HepG2 (cell line): Measurements from ENCODE around the gene CD24. TPM values are rescaled to one million over a fixed set of nuclear protein-coding genes. Genes with fewer than 3 reads are reported as not detected.

Experiments used
- ATAC-seq: fragments of 200-7000 bp; cut with Tn5 transposase; 3 replicates; pipeline ENCODE4 v1.9.1; 2020; ENCODE audit warnings: mild to moderate bottlenecking, moderate library complexity
- BruUV-seq: library from RNA; stranded (reverse); fragments of 400-500 nt; replicated peaks from 2 replicates; lab custom pipeline; 2021; lab: Mats Ljungman, UMichigan
- CTCF ChIA-PET: fragments of 300-600 bp; formaldehyde crosslinking; extraction: SDS; loops from one replicate; lab custom pipeline; 2021; ENCODE audit warnings: low total read pairs, inconsistent platforms, low intra/inter-chr PET ratio; lab: Yijun Ruan, JAX
- POLR2A ChIA-PET: fragments of 350-600 bp; sonication (Branson Sonifier 250); formaldehyde crosslinking; loops from one replicate; lab custom pipeline; 2020; ENCODE audit warnings: antibody characterized with exemption, inconsistent platforms; lab: Yijun Ruan, JAX
- DNase-seq: peaks from one replicate; pipeline ENCODE4 v3.0.0-alpha.2; 2015; ENCODE audit warnings: low spot score
- FAIRE-seq: peaks from 3 replicates; lab custom pipeline; 2011; peaks lifted over from hg19 to GRCh38; lab: Jason Lieb, UNC
- H2AFZ ChIP-seq: one replicate; pipeline ENCODE4 v1.6.1; 2011; ENCODE audit warnings: low read length, inconsistent platforms
- H3K27ac ChIP-seq: fragments of 300-600 bp; 3 replicates; pipeline ENCODE4 v1.8.0; 2011; ENCODE audit warnings: mixed run types, mild to moderate bottlenecking, mixed read lengths, low read length, inconsistent platforms; ENCODE audit not compliant: insufficient read depth; ENCODE audit errors: extremely low read length
- H3K27me3 ChIP-seq, 2 experiments: fragments of 200-600 bp in 1 of 2; 2 replicates in 1 of 2; 3 replicates in 1 of 2; pipeline versions ENCODE4 v1.6.0 to v1.8.0; 2011; ENCODE audit warnings: low read length in 2 of 2, mild to moderate bottlenecking in 2 of 2, moderate library complexity in 2 of 2, inconsistent platforms in 1 of 2; ENCODE audit not compliant: insufficient read depth in 2 of 2, control insufficient read depth in 1 of 2
- H3K36me3 ChIP-seq, 2 experiments: fragments of 200-600 bp in 1 of 2; replicated peaks in 1 of 2; 2 replicates in 1 of 2; 3 replicates in 1 of 2; pipeline versions ENCODE4 v1.5.1 to v1.8.0; 2011; ENCODE audit warnings: low read length in 2 of 2, inconsistent platforms in 1 of 2; ENCODE audit not compliant: insufficient read depth in 2 of 2, control insufficient read depth in 1 of 2
- H3K4me1 ChIP-seq: 2 replicates; pipeline ENCODE4 v1.5.1; 2012; ENCODE audit warnings: low read length, inconsistent platforms; ENCODE audit not compliant: insufficient read depth
- H3K4me2 ChIP-seq: 2 replicates; pipeline ENCODE4 v1.6.0; 2011; ENCODE audit warnings: low read depth, low read length, inconsistent platforms
- H3K4me3 ChIP-seq, 3 experiments: fragments of 200-600 bp in 1 of 3; sonication (generic), shearing (Covaris generic) in 1 of 3; replicated peaks in 1 of 3; 2 replicates each; pipeline ENCODE4 v1.5.1; 2011 to 2016; ENCODE audit warnings: low read length in 3 of 3, inconsistent platforms in 2 of 3, low read depth in 2 of 3, mild to moderate bottlenecking in 2 of 3, control low read depth in 1 of 3, mixed read lengths in 1 of 3; ENCODE audit not compliant: insufficient read depth in 1 of 3
- H3K79me2 ChIP-seq: one replicate; pipeline ENCODE4 v1.6.1; 2011; ENCODE audit warnings: low read length, inconsistent platforms; ENCODE audit not compliant: insufficient read depth
- H3K9ac ChIP-seq: 2 replicates; pipeline ENCODE4 v1.6.0; 2011; ENCODE audit warnings: mild to moderate bottlenecking, low read depth, low read length, inconsistent platforms; ENCODE audit not compliant: insufficient read depth
- H3K9me3 ChIP-seq: 2 replicates; pipeline ENCODE4 v1.5.1; 2012; ENCODE audit warnings: mild to moderate bottlenecking, low read length
- H4K20me1 ChIP-seq: 2 replicates; pipeline ENCODE4 v1.6.0; 2011; ENCODE audit warnings: inconsistent platforms, mild to moderate bottlenecking, low read length, moderate library complexity; ENCODE audit not compliant: insufficient read depth
- ARID3A ChIP-seq: IDR thresholded peaks from 2 replicates; pipeline ENCODE4 v1.6.1; 2012; ENCODE audit warnings: low read depth, low read length, improper control_type of control experiment
- CEBPB ChIP-seq: IDR thresholded peaks from 2 replicates; pipeline ENCODE4 v1.6.1; 2011; ENCODE audit warnings: low read depth, low read length, improper control_type of control experiment, borderline replicate concordance
- HNF4A ChIP-seq: sonication (generic); formaldehyde crosslinking; IDR thresholded peaks from 2 replicates; pipeline ENCODE4 v1.4.0; 2020; ENCODE audit warnings: missing genetic modification reagents
- POLR2A ChIP-seq, 2 experiments: IDR thresholded peaks; 2 replicates each; pipeline ENCODE4 v1.6.1; 2011; ENCODE audit warnings: low read depth in 2 of 2, low read length in 2 of 2, mild to moderate bottlenecking in 1 of 2, moderate library complexity in 1 of 2; ENCODE audit not compliant: insufficient read depth in 1 of 2
- SNAPC5 ChIP-seq: sonication (generic); formaldehyde crosslinking; IDR thresholded peaks from 2 replicates; pipeline ENCODE4 v1.8.1; 2023; ENCODE audit warnings: mild to moderate bottlenecking, missing genetic modification reagents, borderline replicate concordance
- TARDBP ChIP-seq: sonication (generic); formaldehyde crosslinking; IDR thresholded peaks from 2 replicates; pipeline ENCODE4 v1.8.0; 2022; ENCODE audit warnings: mild to moderate bottlenecking, missing genetic modification reagents
- TMF1 ChIP-seq: sonication (generic); formaldehyde crosslinking; IDR thresholded peaks from 2 replicates; pipeline ENCODE4 v1.8.1; 2022; ENCODE audit warnings: low read depth, missing genetic modification reagents
- ZBTB38 ChIP-seq: sonication (generic); formaldehyde crosslinking; IDR thresholded peaks from 2 replicates; pipeline ENCODE4 v1.5.1; 2020; ENCODE audit warnings: mild to moderate bottlenecking, missing genetic modification reagents
- ZBTB4 ChIP-seq: sonication (generic); formaldehyde crosslinking; IDR thresholded peaks from 2 replicates; pipeline ENCODE4 v1.4.0; 2020; ENCODE audit warnings: missing genetic modification reagents, mild to moderate bottlenecking, borderline replicate concordance
- ZNF180 ChIP-seq: sonication (generic); formaldehyde crosslinking; IDR thresholded peaks from 2 replicates; pipeline ENCODE4 v1.4.0; 2020; ENCODE audit warnings: low read depth, missing genetic modification reagents, borderline replicate concordance
- ZNF276 ChIP-seq: sonication (generic); formaldehyde crosslinking; IDR thresholded peaks from 2 replicates; pipeline ENCODE4 v1.4.0; 2020; ENCODE audit warnings: mild to moderate bottlenecking, low read depth, missing genetic modification reagents
- ZNF597 ChIP-seq: sonication (generic); formaldehyde crosslinking; IDR thresholded peaks from 2 replicates; pipeline ENCODE4 v1.5.0; 2020; ENCODE audit warnings: missing genetic modification reagents
- ZNF850 ChIP-seq: sonication (generic); formaldehyde crosslinking; conservative IDR thresholded peaks from 2 replicates; pipeline ENCODE4 v1.9.0; 2021; ENCODE audit warnings: mild to moderate bottlenecking, missing genetic modification reagents
- WGBS: methylation state at CpG from one replicate; pipeline ENCODE4 v1.1.6; 2017; ENCODE audit warnings: low lambda C conversion rate; 5-methylcytosine and 5-hydroxymethylcytosine counted together
- in situ Hi-C: cut with HindIII; loops from 2 replicates; pipeline ENCODE4 v1.10.0; 2017; ENCODE audit warnings: low pct_unique_long_range_greater_than_20kb; ENCODE audit not compliant: extremely low pct_ligation_motif_present
- intact Hi-C: fragments of 100-400 bp; cut with micrococcal nuclease; formaldehyde crosslinking; loops from one replicate; pipeline ENCODE4 v1.10.0; 2022; ENCODE audit not compliant: unreplicated experiment
- polyA plus RNA-seq, 8 experiments: library from polyadenylated mRNA; depleted of rRNA in 3 of 8; stranded (reverse) in 7 of 8; unstranded in 1 of 8; fragments of >200 nt; fragmentation: Illumina TruSeq in 4 of 8; extraction: Trizol in 4 of 8; gene quantifications; 2 replicates each; pipeline versions ENCODE4 v1.2.1 to v1.2.3, GENCODE V29; 2011 to 2016; ENCODE audit warnings: low read depth in 4 of 8, missing spikeins in 1 of 8, mixed read lengths in 1 of 8; ENCODE audit not compliant: insufficient read depth in 1 of 8
- total RNA-seq, 5 experiments: library from RNA; depleted of rRNA; stranded (reverse); fragments of >200 nt; fragmentation: Illumina TruSeq; extraction: Trizol; gene quantifications; 2 replicates each; pipeline ENCODE4 v1.2.3, GENCODE V29; 2016; ENCODE audit warnings: low read depth in 1 of 5

Gene CD24
- total and polyA plus RNA-seq, 2 of the 13 experiments (the other 11 are each of a cell fraction or from before 2014, with no cell fraction given) = 11.3 to 30.5 TPM

- TF ChIP-seq ZBTB4 (CRISPR knock-in tag) (no peak), TARDBP (CRISPR knock-in tag) (no peak), CEBPB (no peak), ZNF180 (CRISPR knock-in tag) (no peak), TMF1 (CRISPR knock-in tag) (no peak), ZNF850 (CRISPR knock-in tag) (no peak)
Measured at GRCh38 chr6:106967936-106968555, 6.5 kb downstream of the CD24 start (continued).

GRCh38 chr6:106966671-106967640 is 7.6 kb downstream of the CD24 start:
- Histone ChIP-seq H3K4me3 (no peak overlapping the region), H3K9me3 (no peaks in the 10 kb centered on the region), H4K20me1 (no peaks in the 10 kb centered on the region), H3K36me3 (no peaks in the 10 kb centered on the region), H3K9ac (no peak overlapping the region), H3K27ac (no peak overlapping the region), H3K4me2 (no peak overlapping the region), H3K27me3 (no peaks in the 10 kb centered on the region; a peak in 1 of 5 replicates), H3K4me1 (peaks cover 5% of the 10 kb centered on the region), H2AFZ (no peak overlapping the region), H3K79me2 (no peaks in the 10 kb centered on the region)
- intact Hi-C loops = no loop called here
- no TSS peak for BruUV-seq
- POLR2A ChIA-PET = no interaction called here
- in situ Hi-C loops = no loop called here
- CTCF ChIA-PET = no interaction called here
- 62% methylated on average over 8 of the region's 9 CpGs for WGBS
- DNase-seq (no peak), ATAC-seq (no peak), FAIRE-seq (no peak)
- TF ChIP-seq ZNF276 (CRISPR knock-in tag) = no peak
- TF ChIP-seq ARID3A = no peak
- no peak for TF ChIP-seq HNF4A (CRISPR knock-in tag)
- TF ChIP-seq ZBTB38 (CRISPR knock-in tag) = no peak
- TF ChIP-seq ZNF597 (CRISPR knock-in tag) = no peak
- no peak for TF ChIP-seq POLR2A (IDR thresholded peaks at IDR 0.05; ENCODE audit: insufficient read depth in 1 of 2, low read depth in 2 of 2, low read length in 2 of 2)
- no peak for TF ChIP-seq SNAPC5
